NCI-H1417 treated with DMSO at 0.1 percent for 48 hours (cell line): ENCODE data around the gene ASCL2.

Source experiments
- DNase-seq: peaks from one replicate; lab custom pipeline; 2025; lab: John Stamatoyannopoulos, UW

ASCL2 gene

GRCh38 chr11:2270322-2271076 lies at the start of gene ASCL2:
Gene ASCL2 (minus strand): TSS chr11:2270588. CDS start chr11:2270332, 256 bp downstream.
- DNase-seq = no peak

- DNase-seq = no peak
Measured at GRCh38 chr11:2319791-2320472, 49.5 kb upstream of the ASCL2 start.

GRCh38 chr11:2318707-2319106 lies 48.3 kb upstream of the ASCL2 start:
- no peak for DNase-seq

GRCh38 chr11:2318123-2318522 lies 47.7 kb upstream of the ASCL2 start:
- DNase-seq = no peak

DNA sequence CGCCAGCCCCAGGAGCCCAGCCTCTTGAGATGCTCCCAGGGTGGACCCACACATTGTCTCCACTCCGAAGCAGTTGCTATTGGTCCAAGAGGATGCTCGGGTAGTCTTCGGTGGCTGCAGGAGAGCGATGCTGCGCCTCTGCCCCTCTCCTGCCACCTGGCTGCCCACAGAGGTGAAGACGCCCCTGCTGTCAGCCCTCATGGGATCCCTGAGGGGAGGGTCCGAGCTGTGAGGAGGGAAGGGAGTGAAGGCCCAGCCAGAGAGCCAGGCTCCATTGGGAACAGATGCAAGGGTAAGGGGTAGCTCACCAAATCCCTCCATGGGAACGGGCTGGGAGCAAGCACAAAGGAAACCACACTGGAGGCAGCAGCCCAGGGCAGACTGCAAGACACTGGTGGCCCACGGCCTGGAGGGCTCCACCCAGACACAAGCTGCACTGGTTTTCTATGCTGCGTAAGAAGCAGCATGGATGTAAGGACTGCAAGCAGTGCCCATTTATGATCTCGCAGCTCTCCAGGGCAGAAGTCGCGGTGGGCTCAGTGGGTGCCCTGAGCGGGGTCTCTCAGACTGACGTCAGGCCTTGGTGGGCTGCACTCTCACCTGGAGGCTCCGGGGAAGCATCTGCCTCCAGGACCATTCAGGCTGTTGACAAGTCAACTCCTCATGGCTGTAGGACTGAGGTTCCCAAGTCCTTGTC lies 47.1 kb upstream of the ASCL2 start:
- DNase-seq = no peak

- DNase-seq = no peak
Measured at GRCh38 chr11:2316963-2317244, 46.5 kb upstream of the ASCL2 start.

GRCh38 chr11:2316169-2316962 lies 46.0 kb upstream of the ASCL2 start:
- no peak for DNase-seq

DNA sequence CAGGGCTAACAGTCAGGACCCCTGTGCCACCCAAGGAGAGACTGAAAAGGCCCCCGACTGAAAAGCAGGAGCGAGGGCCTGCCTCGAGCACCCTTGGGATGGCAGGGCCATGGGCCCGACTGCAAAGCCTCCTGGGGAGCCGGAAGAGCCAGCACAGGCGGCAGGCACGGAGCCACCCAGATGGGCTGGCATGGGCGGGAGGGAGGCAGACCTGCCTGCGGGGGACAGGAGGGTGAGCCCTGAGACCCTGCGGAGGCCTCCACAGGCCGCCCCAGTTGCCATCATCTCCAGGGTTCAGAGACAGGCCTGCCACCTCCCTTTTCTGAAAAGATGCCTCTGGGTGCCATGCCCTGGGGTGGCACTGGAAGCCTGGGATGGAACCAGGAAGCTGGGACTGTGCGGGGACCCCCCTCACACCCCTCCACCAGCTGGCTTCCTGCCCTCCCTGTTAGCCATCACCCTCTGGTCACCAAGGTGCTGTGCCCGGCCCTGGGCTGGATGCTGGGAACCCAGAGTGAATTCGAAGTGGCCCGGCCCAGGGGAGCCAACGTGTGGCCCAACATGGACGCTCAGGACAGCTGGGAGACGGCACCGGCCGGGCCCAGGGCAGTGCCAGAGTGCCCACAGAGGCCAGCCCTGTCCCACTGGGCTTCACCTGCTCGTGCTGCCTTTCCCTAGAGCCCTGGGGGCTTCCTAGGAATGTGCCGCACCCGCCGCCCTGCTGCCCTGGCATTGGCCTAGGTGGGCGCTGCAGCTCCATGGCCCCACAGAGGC lies 45.2 kb upstream of the ASCL2 start:
- DNase-seq = no peak

DNA sequence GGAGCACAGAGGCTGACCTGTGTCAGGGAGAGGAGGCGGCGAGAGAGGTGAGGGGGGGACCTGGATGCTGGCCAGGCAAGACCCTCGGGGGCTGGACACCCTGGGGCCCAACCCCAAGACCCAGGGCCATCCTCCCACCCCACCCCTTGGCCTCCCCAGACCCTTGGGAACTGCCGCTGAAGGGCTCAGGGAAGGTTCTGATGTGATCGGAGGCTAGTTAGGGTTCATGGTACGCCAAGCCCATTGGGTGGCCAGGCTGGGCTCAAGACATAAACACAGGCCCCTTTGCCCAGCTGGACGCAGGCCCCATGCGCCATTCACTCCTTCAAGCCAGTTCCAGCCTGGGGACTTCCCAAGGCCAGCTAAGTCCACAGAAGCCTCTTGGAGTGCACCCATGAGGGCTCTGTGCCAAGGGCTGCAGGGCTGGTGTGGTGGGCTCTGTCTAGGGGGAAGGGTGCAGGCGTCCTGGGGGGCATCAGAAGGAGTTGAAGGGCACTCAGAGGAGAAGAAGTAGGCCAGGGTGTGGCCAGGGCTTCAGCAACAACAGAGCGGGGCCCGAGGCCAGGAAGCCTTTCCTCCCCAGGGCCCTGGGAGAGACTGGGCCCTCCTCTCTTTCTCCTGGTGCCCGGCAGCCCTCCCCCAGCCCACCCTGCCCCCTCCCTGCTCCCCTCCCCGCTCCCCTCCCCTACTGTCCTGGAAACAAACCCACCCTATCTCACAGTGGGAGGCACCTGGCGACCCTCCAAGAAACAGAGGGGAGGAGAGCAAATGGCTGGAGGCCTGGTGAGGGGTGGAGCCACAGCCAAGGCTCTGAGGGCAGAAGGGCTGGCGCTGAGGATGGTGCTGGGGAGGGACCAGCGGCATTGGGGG lies 44.4 kb upstream of the ASCL2 start:
- no peak for DNase-seq

DNA sequence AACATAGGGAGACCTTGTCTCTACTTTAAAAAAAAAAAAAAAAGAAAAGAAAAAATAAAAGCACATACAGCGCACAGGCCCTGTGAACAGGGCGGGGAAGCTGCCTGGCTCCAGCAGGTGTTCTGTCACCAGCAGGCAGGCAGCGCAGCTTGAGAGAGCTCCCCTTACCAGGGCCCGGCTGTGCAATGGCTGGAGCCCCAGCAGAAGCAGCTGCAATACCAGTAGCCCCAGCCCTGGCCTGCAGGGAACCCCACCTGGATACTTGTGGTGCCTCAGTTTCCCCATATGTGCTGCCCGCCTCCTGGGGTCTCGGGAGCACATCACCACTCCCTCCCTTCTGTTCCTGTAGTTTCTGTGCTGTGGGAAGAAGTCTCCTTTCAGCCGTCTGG lies 43.7 kb upstream of the ASCL2 start:
- no peak for DNase-seq

DNA sequence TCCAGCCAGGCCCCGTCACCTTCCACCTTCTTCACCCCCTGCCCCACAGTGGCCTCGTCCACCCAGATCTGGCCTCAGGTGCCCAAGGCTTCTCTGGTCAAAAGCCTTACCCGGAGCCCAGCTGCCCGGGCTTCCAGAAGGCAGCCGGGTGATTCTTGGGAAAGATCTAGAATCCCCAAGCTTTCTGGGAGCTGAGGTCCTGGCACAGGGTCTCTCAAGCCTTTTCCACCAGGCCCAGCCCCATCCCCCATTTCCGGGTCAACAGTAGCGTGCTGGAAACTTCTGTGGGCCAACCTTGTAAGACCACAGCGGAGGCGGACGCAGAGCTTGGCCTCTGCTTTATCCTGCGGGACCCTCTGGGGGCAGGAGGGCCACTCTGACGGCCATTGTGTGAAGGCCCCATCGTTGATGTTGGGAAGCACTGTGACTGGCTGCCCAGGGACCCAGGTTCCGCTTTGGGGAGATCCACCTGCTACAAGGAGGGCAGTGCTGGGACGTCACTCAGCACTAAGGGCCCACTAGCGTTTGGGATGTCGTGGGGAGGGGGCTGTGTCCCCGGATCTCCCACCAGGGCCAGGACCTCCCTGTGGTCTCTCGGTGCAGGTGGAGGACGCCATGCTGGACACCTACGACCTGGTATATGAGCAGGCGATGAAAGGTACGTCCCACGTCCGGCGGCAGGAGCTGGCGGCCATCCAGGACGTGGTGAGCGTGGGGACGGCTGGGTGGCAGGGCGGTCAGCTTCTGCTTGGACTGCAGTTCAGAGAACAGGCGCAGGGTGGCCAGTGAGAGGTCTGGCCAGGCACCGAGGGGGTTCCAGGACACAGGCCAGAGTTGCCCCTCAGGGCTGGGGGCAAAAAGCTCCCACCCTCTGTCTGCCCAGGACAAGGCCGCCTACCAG lies 42.9 kb upstream of the ASCL2 start:
- no peak for DNase-seq

- DNase-seq = no peak
Measured at GRCh38 chr11:2312232-2313042, 42.0 kb upstream of the ASCL2 start.

- DNase-seq = no peak
Measured at GRCh38 chr11:2311353-2312133, 41.2 kb upstream of the ASCL2 start.

DNA sequence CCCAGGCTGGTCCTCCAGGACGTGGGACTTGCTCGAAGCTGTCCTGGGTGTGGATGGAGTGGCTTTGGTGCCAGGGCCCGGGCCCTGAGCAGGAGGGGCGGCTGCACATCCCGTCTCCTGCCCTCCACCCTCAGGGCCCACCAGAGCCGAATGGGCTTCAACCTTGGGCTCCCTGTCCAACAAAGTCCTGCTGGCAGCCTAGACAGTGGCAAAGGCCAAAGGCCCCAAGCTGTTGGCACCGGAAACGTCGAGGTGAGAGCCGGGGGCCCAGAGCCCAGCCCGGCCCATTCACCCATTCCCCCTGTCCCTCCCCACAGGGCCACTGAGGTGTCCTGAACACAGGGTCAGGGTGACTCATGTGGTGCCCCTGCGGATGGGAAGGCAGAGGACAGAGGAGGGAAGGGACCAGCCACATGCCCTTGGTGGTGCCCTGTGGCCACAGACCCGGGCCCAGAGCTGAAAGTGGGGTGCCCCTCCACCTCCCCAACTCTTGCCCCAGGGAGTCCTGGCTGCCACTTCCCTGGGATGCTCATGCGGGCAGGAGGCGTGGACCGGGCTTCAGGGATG lies 40.5 kb upstream of the ASCL2 start:
- DNase-seq = no peak

DNA sequence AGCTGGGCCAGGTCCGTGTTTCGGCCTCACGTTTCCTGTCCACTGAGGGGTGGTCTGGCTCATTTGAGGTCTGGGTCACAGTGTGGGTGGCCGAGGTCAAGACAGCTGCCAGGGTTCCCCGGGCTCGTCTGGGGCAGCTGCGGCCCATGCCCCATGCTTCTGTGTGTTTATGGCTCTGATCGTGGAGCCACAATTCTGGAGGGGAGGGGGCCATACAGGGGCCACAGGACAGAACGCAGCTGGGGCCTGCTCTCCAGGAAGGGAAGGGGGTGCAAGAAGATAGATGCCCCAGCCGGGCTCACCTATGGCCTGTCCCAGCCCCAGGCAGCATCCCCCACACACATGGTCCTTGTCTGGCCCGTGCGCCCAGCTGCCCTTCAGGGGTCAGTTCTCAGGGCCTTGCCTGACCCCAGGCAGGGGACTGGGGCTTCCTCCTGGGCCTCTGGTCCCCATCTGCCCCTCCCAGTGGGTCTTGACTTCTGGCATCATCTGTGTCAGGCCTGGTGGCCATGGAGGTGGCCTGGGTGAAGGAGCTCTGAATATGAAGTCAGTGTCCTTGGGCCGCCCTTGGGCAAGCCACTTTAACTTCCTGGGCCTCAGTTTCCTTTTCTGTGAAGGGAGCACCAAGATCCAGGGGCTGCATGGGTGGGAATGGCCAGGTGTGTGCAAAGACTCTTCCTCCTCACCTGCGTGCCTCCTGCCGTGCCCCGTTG lies 39.8 kb upstream of the ASCL2 start:
- no peak for DNase-seq

DNA sequence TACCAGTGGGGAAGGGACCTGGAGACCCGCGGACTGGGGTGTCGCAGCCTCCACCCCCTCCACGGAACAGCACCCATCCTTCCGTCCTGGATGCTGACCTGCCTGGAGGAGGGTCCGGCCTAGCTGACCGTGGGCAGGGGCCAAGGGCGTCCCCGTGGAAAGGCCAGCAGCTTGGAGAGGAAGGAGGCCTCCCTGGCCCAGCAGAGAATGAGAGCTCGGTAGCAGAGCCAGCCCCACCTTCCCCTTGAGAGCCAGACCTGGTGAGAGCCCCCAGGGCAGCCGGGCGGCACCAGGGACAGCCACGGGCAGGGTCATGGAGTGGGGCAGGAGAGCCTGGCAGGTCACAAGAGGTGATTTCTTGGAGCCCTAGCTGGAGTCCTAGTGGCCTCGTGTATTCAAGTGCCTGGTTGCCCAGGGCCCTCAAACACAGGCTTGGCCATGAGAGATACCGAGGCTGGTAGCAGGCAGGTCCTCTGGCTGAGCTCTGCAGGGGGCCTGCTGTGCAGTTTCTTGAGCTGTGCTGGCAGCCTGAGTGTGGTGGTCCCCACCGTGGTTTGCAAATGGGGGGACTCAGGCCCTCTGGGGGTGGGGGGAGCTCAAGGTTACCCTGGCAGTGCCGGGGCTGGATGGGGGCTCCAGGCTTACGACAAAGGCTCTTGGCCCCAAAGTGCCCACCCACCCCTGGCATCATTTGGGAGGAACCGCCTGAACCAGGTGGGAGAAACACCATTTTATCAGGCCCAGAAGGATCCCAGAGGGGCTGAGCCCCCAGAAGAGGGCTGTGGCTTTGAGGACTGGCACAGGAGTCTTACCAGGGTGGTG lies 39.1 kb upstream of the ASCL2 start:
- no peak for DNase-seq
